Neural progenitor cell (in vitro differentiated cells): Measurements from ENCODE around the gene MAN2A1. TPM values are rescaled to one million over a fixed set of nuclear protein-coding genes. Genes with fewer than 3 reads are reported as not detected.

ENCODE experiments used
- DNase-seq: peaks from one replicate; pipeline ENCODE4 v3.0.0-alpha.2; 2016; ENCODE audit warnings: low spot score
- H2AFZ ChIP-seq: fragments of 200-600 bp; sonication (generic); replicated peaks from 2 replicates; pipeline ENCODE4 v1.6.1; 2016; ENCODE audit warnings: antibody characterized with exemption
- H3F3A ChIP-seq: fragments of 200-600 bp; sonication (generic); 2 replicates; pipeline ENCODE4 v1.6.1; 2016; ENCODE audit warnings: antibody characterized with exemption, low read depth
- H3K27ac ChIP-seq: fragments of 200-600 bp; sonication (generic); 2 replicates; pipeline ENCODE4 v1.5.1; 2016; ENCODE audit warnings: mild to moderate bottlenecking
- H3K27me3 ChIP-seq: fragments of 200-600 bp; sonication (generic); 2 replicates; pipeline ENCODE4 v1.6.1; 2016; ENCODE audit warnings: mild to moderate bottlenecking, moderate library complexity
- H3K36me3 ChIP-seq: fragments of 200-600 bp; sonication (generic); 2 replicates; pipeline ENCODE4 v1.5.1; 2016
- H3K4me1 ChIP-seq: fragments of 200-600 bp; sonication (generic); 2 replicates; pipeline ENCODE4 v1.6.1; 2016; ENCODE audit warnings: mixed run types
- H3K4me2 ChIP-seq: fragments of 200-600 bp; sonication (generic); 2 replicates; pipeline ENCODE4 v1.6.1; 2016
- H3K4me3 ChIP-seq: fragments of 200-600 bp; sonication (generic); 2 replicates; pipeline ENCODE4 v1.5.1; 2016
- H3K79me2 ChIP-seq: fragments of 200-600 bp; sonication (generic); 2 replicates; pipeline ENCODE4 v1.6.1; 2016; ENCODE audit warnings: low read depth
- H3K9ac ChIP-seq: fragments of 200-600 bp; sonication (generic); 2 replicates; pipeline ENCODE4 v1.6.1; 2016
- H3K9me3 ChIP-seq: fragments of 200-600 bp; sonication (generic); 2 replicates; pipeline ENCODE4 v1.5.1; 2016; ENCODE audit warnings: low read depth
- H4K20me1 ChIP-seq: fragments of 200-600 bp; sonication (generic); 2 replicates; pipeline ENCODE4 v1.6.1; 2016; ENCODE audit warnings: low read depth
- H3K27ac Mint-ChIP-seq: 3 replicates; pipeline ENCODE4 v1.8.0; 2021; ENCODE audit warnings: mixed read lengths
- H3K27me3 Mint-ChIP-seq: 2 replicates; pipeline ENCODE4 v1.8.0; 2022; ENCODE audit warnings: low read depth, mild to moderate bottlenecking, inconsistent platforms, moderate library complexity, mixed read lengths; ENCODE audit not compliant: insufficient read depth
- H3K36me3 Mint-ChIP-seq: 3 replicates; pipeline ENCODE4 v1.8.0; 2021; ENCODE audit warnings: mixed read lengths
- H3K4me1 Mint-ChIP-seq: 3 replicates; pipeline ENCODE4 v1.8.0; 2021; ENCODE audit warnings: mixed read lengths
- H3K4me3 Mint-ChIP-seq: 3 replicates; pipeline ENCODE4 v1.8.0; 2021; ENCODE audit warnings: mild to moderate bottlenecking, moderate library complexity, mixed read lengths
- H3K9me3 Mint-ChIP-seq: 3 replicates; pipeline ENCODE4 v1.8.0; 2020; ENCODE audit warnings: mixed read lengths
- EZH2 ChIP-seq: fragments of 200-600 bp; sonication (generic); IDR thresholded peaks from 2 replicates; pipeline ENCODE4 v1.6.1; 2017; ENCODE audit warnings: antibody characterized with exemption, mild to moderate bottlenecking, moderate library complexity
- EZH2phosphoT487 ChIP-seq: fragments of 200-600 bp; sonication (generic); IDR thresholded peaks from 2 replicates; pipeline ENCODE4 v1.6.1; 2017; ENCODE audit warnings: antibody characterized with exemption
- total RNA-seq: library from RNA; depleted of rRNA; stranded (reverse); fragments of >200 nt; gene quantifications from 2 replicates; pipeline ENCODE4 v1.2.3, GENCODE V29; 2015; ENCODE audit warnings: low replicate concordance
- TF ChIP-seq, protein P1 (sequence below): fragments of 200-600 bp; sonication (generic); IDR thresholded peaks from 2 replicates; pipeline ENCODE4 v1.5.1; 2017; ENCODE audit warnings: antibody characterized with exemption, mild to moderate bottlenecking

The MAN2A1 gene
- total RNA-seq, 1 donor from 2014 or later = 130 TPM

DNA sequence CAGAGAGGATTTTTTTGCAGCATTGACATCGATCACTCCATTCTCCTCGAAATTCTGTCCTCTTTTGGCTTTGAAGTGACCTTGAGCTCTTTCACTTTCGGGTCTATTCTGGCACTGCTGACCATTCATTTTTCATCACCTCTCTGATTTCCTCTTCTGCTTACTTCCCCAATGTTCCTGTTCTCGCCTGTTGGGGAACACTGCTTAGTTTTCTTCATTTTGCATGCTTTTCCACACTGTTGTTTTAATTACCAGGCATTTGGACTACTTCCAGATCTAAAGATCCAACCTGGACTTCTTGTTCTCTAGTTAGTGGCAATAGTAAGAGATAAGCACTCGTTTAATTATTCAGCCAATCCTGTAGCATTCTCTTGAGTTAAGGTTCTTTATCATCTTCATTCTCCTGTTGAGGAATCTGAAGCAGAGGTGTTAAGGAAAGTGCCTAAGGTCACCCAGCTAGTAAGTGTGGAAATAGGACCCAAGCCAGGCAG is 53.4 kb downstream of the MAN2A1 start:
- H3K36me3 Mint-ChIP-seq = peaks cover 5% of the 10 kb centered on the region
- Histone ChIP-seq H3K4me2 (no peak overlapping the region), H3K9ac (no peak overlapping the region), H2AFZ (no peak overlapping the region), H3K4me3 (no peak overlapping the region), H3K27me3 (no peaks in the 10 kb centered on the region), H3K36me3 (no peaks in the 10 kb centered on the region), H4K20me1 (peaks cover 15% of the 10 kb centered on the region), H3F3A (peaks cover 41% of the 10 kb centered on the region), H3K9me3 (no peaks in the 10 kb centered on the region), H3K4me1 (peaks cover 51% of the 10 kb centered on the region), H3K79me2 (peaks cover 92% of the 10 kb centered on the region), H3K27ac (no peak overlapping the region)
- H3K9me3 Mint-ChIP-seq = no peaks in the 10 kb centered on the region
- peak overlapping the region; percentile 83 for H3K27ac Mint-ChIP-seq
- no peaks in the 10 kb centered on the region for H3K27me3 Mint-ChIP-seq
- peak overlapping the region; percentile 31 for H3K4me3 Mint-ChIP-seq
- peaks cover 61% of the 10 kb centered on the region for H3K4me1 Mint-ChIP-seq
- DNase-seq = no peak
- TF ChIP-seq, protein P1, sequence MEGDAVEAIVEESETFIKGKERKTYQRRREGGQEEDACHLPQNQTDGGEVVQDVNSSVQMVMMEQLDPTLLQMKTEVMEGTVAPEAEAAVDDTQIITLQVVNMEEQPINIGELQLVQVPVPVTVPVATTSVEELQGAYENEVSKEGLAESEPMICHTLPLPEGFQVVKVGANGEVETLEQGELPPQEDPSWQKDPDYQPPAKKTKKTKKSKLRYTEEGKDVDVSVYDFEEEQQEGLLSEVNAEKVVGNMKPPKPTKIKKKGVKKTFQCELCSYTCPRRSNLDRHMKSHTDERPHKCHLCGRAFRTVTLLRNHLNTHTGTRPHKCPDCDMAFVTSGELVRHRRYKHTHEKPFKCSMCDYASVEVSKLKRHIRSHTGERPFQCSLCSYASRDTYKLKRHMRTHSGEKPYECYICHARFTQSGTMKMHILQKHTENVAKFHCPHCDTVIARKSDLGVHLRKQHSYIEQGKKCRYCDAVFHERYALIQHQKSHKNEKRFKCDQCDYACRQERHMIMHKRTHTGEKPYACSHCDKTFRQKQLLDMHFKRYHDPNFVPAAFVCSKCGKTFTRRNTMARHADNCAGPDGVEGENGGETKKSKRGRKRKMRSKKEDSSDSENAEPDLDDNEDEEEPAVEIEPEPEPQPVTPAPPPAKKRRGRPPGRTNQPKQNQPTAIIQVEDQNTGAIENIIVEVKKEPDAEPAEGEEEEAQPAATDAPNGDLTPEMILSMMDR = no peak
- no peak for TF ChIP-seq EZH2
- no peak for TF ChIP-seq EZH2phosphoT487

DNA sequence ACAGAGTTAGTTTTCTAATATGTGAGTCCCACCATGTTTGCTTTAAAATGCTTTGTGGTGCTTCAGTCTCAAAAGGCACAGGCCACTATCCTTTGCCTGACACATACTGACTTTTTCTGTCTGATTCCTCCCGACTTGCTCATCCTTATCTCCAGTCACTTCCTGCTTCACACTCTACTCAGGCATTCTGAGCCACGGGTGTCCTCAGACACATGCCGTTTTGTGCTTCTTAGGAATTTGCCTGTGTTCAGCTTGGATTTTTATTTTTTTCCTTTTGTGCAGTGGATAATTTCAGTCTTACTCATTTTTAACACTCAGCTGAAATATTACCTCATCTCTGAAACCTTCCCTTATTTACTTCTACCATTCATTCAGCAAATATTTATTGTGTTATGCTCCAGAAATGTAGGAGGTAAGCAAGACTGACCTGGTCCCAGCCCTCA is 54.1 kb downstream of the MAN2A1 start:
- Mint-ChIP-seq H3K27me3 (no peaks in the 10 kb centered on the region), H3K4me1 (peaks cover 68% of the 10 kb centered on the region), H3K27ac (peak overlapping the region; percentile 83), H3K9me3 (no peaks in the 10 kb centered on the region), H3K4me3 (peak overlapping the region; percentile 31), H3K36me3 (peaks cover 5% of the 10 kb centered on the region)
- DNase-seq = peak; percentile 18
- Histone ChIP-seq H4K20me1 (peaks cover 15% of the 10 kb centered on the region), H3K36me3 (no peaks in the 10 kb centered on the region), H3F3A (peaks cover 38% of the 10 kb centered on the region), H3K4me1 (peaks cover 54% of the 10 kb centered on the region), H3K4me3 (no peak overlapping the region), H3K4me2 (no peak overlapping the region), H3K9ac (no peak overlapping the region), H3K9me3 (no peaks in the 10 kb centered on the region), H2AFZ (no peak overlapping the region), H3K79me2 (peaks cover 92% of the 10 kb centered on the region), H3K27me3 (no peaks in the 10 kb centered on the region), H3K27ac (no peak overlapping the region)
- TF ChIP-seq EZH2 (no peak), EZH2phosphoT487 (peak; percentile 41)

DNA sequence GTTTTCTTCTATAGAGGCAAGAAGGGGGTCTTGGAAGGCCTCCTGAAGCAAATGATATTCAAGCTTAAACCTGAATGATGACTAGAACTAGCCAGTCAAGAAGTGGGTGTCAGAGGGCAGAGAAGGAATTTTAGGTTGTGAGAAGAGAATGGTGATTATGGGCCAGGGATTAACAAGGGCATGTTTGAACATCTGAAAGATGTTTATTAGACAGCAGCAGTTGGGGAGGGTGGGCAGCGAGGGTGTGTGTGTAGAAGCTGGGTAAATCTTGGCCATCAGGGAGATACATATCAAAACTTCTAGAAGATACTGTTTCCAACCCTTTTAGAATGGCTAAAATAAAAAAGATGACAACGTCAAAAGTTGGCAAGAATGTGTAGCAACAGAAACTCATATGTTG is 54.5 kb downstream of the MAN2A1 start:
- H2AFZ ChIP-seq = no peak overlapping the region
- no peaks in the 10 kb centered on the region for H3K27me3 ChIP-seq
- no peaks in the 10 kb centered on the region for H3K9me3 ChIP-seq
- peaks cover 33% of the 10 kb centered on the region for H3F3A ChIP-seq
- no peaks in the 10 kb centered on the region for H3K9me3 Mint-ChIP-seq
- H3K9ac ChIP-seq = no peak overlapping the region
- no peak overlapping the region for H3K4me3 ChIP-seq
- H3K4me1 Mint-ChIP-seq = peaks cover 69% of the 10 kb centered on the region
- H3K4me2 ChIP-seq = no peak overlapping the region
- peaks cover 92% of the 10 kb centered on the region for H3K79me2 ChIP-seq
- H3K36me3 ChIP-seq = no peaks in the 10 kb centered on the region
- peaks cover 10% of the 10 kb centered on the region for H4K20me1 ChIP-seq
- no peak for DNase-seq
- H3K27ac Mint-ChIP-seq = peak overlapping the region; percentile 83
- peaks cover 54% of the 10 kb centered on the region for H3K4me1 ChIP-seq
- peaks cover 5% of the 10 kb centered on the region for H3K36me3 Mint-ChIP-seq
- no peaks in the 10 kb centered on the region for H3K27me3 Mint-ChIP-seq
- H3K4me3 Mint-ChIP-seq = peak overlapping the region; percentile 31
- H3K27ac ChIP-seq = no peak overlapping the region
- TF ChIP-seq EZH2phosphoT487 (no peak), EZH2 (no peak)
- TF ChIP-seq, protein P1 = no peak

DNA sequence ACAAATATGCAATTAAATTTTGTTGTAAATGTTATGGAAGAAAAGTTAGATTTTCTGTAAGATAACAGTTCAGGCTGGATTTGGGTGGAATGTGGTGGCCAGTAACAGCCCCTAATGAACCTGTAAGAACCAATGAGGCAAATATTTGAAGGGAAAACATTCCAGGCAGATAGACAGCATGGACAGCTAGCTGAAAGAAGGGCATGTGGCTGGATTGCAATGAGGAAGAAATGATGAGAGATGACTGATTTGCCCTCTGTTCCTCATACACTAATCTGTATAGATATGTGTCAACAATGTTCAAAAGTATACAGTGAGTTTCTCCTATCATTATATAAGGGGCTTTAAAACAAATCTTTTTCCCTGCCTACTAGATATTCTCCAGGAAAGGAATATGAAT is 58.8 kb downstream of the MAN2A1 start:
- Mint-ChIP-seq H3K36me3 (peaks cover 20% of the 10 kb centered on the region), H3K27ac (peak overlapping the region; percentile 11), H3K4me1 (peaks cover 26% of the 10 kb centered on the region), H3K9me3 (no peaks in the 10 kb centered on the region), H3K27me3 (no peaks in the 10 kb centered on the region), H3K4me3 (no peak overlapping the region)
- H3F3A ChIP-seq = no peaks in the 10 kb centered on the region
- no peak for TF ChIP-seq EZH2
- TF ChIP-seq, protein P1 = no peak
- no peak for TF ChIP-seq EZH2phosphoT487
- no peaks in the 10 kb centered on the region for H3K9me3 ChIP-seq
- H3K9ac ChIP-seq = no peak overlapping the region
- no peak overlapping the region for H3K4me2 ChIP-seq
- DNase-seq = no peak
- peaks cover 12% of the 10 kb centered on the region for H3K4me1 ChIP-seq
- no peak overlapping the region for H2AFZ ChIP-seq
- no peak overlapping the region for H3K4me3 ChIP-seq
- peak overlapping the region; percentile 22 for H3K27ac ChIP-seq
- H3K36me3 ChIP-seq = no peaks in the 10 kb centered on the region
- H3K79me2 ChIP-seq = peaks cover 96% of the 10 kb centered on the region
- no peaks in the 10 kb centered on the region for H3K27me3 ChIP-seq
- H4K20me1 ChIP-seq = peaks cover 7% of the 10 kb centered on the region
